PFSK-1 (cell line): ENCODE measurements around the gene ABHD11.

Experiments used
- POLR2AphosphoS5 ChIP-seq: IDR thresholded peaks from 2 replicates; pipeline ENCODE4 v1.6.1; 2012; ENCODE audit warnings: low read depth, mild to moderate bottlenecking, control low read depth, low read length, moderate library complexity
- SIN3A ChIP-seq: IDR thresholded peaks from 2 replicates; pipeline ENCODE4 v1.6.1; 2012; ENCODE audit warnings: mild to moderate bottlenecking, low read length, moderate library complexity, borderline replicate concordance; ENCODE audit not compliant: insufficient read depth
- TAF1 ChIP-seq: IDR thresholded peaks from 2 replicates; pipeline ENCODE4 v1.6.1; 2012; ENCODE audit warnings: low read length, control low read depth, borderline replicate concordance; ENCODE audit not compliant: insufficient read depth
- TF ChIP-seq, protein P1 (sequence below), 2 experiments: IDR thresholded peaks; 2 replicates each; pipeline versions ENCODE4 v1.6.1 to v1.8.0; 2011 to 2012; ENCODE audit warnings: low read depth in 2 of 2, low read length in 2 of 2, control low read depth in 1 of 2, inconsistent platforms in 1 of 2, mild to moderate bottlenecking in 1 of 2, moderate library complexity in 1 of 2; ENCODE audit not compliant: insufficient read depth in 1 of 2

DNA sequence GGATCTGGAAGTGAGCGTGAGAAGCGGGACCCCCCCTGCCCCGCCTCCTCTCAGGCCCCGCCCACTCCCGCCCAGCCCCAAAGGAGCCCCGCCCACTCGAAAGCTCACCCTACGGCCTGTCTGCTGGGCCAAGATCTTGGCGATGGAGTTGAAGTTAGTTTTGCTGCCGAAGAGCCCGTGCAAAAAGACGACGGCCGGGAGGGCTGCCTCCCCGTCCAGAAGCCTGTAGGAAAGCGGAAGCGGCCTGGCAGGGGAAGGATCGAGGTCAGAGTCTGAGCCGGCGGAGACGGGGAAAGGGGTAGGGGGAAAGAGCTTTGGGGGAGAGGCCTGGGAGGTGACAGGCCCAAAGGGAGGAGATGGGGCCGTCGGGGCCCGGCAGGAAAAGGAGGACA lies 386 bp downstream of the ABHD11 start:
- no peak for TF ChIP-seq POLR2AphosphoS5
- no peak for TF ChIP-seq TAF1
- TF ChIP-seq, protein P1, sequence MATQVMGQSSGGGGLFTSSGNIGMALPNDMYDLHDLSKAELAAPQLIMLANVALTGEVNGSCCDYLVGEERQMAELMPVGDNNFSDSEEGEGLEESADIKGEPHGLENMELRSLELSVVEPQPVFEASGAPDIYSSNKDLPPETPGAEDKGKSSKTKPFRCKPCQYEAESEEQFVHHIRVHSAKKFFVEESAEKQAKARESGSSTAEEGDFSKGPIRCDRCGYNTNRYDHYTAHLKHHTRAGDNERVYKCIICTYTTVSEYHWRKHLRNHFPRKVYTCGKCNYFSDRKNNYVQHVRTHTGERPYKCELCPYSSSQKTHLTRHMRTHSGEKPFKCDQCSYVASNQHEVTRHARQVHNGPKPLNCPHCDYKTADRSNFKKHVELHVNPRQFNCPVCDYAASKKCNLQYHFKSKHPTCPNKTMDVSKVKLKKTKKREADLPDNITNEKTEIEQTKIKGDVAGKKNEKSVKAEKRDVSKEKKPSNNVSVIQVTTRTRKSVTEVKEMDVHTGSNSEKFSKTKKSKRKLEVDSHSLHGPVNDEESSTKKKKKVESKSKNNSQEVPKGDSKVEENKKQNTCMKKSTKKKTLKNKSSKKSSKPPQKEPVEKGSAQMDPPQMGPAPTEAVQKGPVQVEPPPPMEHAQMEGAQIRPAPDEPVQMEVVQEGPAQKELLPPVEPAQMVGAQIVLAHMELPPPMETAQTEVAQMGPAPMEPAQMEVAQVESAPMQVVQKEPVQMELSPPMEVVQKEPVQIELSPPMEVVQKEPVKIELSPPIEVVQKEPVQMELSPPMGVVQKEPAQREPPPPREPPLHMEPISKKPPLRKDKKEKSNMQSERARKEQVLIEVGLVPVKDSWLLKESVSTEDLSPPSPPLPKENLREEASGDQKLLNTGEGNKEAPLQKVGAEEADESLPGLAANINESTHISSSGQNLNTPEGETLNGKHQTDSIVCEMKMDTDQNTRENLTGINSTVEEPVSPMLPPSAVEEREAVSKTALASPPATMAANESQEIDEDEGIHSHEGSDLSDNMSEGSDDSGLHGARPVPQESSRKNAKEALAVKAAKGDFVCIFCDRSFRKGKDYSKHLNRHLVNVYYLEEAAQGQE (IDR thresholded peaks at IDR 0.05; ENCODE audit: insufficient read depth in 1 of 2, low read depth in 2 of 2, low read length in 2 of 2) = no peak
- TF ChIP-seq SIN3A = no peak
